OCI-LY1 (cell line): ENCODE results near the gene WDR20.

Experiments
- H2AFZ ChIP-seq: fragments of 200-600 bp; sonication (generic), shearing (Covaris generic); 2 replicates; pipeline ENCODE4 v1.6.0; 2014; ENCODE audit warnings: antibody characterized with exemption, mild to moderate bottlenecking, low read length
- H3F3A ChIP-seq: fragments of 200-600 bp; sonication (generic), shearing (Covaris generic); 2 replicates; pipeline ENCODE4 v1.6.0; 2014; ENCODE audit warnings: mild to moderate bottlenecking, antibody characterized with exemption, low read length, moderate library complexity; ENCODE audit not compliant: insufficient read depth
- H3K27ac ChIP-seq: fragments of 200-600 bp; sonication (generic); 2 replicates; pipeline ENCODE4 v1.5.1; 2014; ENCODE audit warnings: low read length, mixed run types, mild to moderate bottlenecking, low read depth; ENCODE audit not compliant: poor library complexity, severe bottlenecking
- H3K27me3 ChIP-seq: fragments of 200-600 bp; sonication (generic); 2 replicates; pipeline ENCODE4 v1.6.0; 2014; ENCODE audit warnings: antibody characterized with exemption, mild to moderate bottlenecking, low read length, moderate library complexity; ENCODE audit not compliant: insufficient read depth
- H3K36me3 ChIP-seq: fragments of 200-600 bp; sonication (generic); 2 replicates; pipeline ENCODE4 v1.6.1; 2014; ENCODE audit warnings: mild to moderate bottlenecking, antibody characterized with exemption, low read length, moderate library complexity, mixed read lengths; ENCODE audit not compliant: insufficient read depth
- H3K4me1 ChIP-seq: fragments of 200-600 bp; sonication (generic); 2 replicates; pipeline ENCODE4 v1.5.1; 2014; ENCODE audit warnings: mild to moderate bottlenecking, low read length, moderate library complexity; ENCODE audit not compliant: insufficient read depth, severe bottlenecking
- H3K4me2 ChIP-seq: fragments of 200-600 bp; sonication (generic), shearing (Covaris generic); 2 replicates; pipeline ENCODE4 v1.6.1; 2014; ENCODE audit warnings: low read length
- H3K4me3 ChIP-seq: fragments of 200-600 bp; sonication (generic); 2 replicates; pipeline ENCODE4 v1.5.1; 2014; ENCODE audit warnings: low read length, low read depth, mild to moderate bottlenecking, mixed read lengths; ENCODE audit not compliant: poor library complexity, severe bottlenecking
- H3K79me2 ChIP-seq: fragments of 200-600 bp; shearing (Covaris generic); 2 replicates; pipeline ENCODE4 v1.6.1; 2016; ENCODE audit warnings: mixed run types, low read length, mixed read lengths; ENCODE audit not compliant: insufficient read depth
- H3K9ac ChIP-seq: fragments of 200-600 bp; sonication (generic), shearing (Covaris generic); 2 replicates; pipeline ENCODE4 v1.6.1; 2014; ENCODE audit warnings: mild to moderate bottlenecking, low read length, mixed read lengths
- H3K9me2 ChIP-seq: fragments of 200-600 bp; sonication (generic), shearing (Covaris generic); 2 replicates; pipeline ENCODE4 v1.6.1; 2014; ENCODE audit warnings: low read depth, mild to moderate bottlenecking, low read length, mixed read lengths
- H3K9me3 ChIP-seq: fragments of 200-600 bp; shearing (Covaris generic); 2 replicates; pipeline ENCODE4 v1.6.1; 2014; ENCODE audit warnings: low read length, mixed read lengths
- H4K20me1 ChIP-seq: fragments of 200-600 bp; sonication (generic), shearing (Covaris generic); 2 replicates; pipeline ENCODE4 v1.6.0; 2016; ENCODE audit warnings: mild to moderate bottlenecking, low read length; ENCODE audit not compliant: insufficient read depth
- EZH2 ChIP-seq: fragments of 200-600 bp; sonication (generic), shearing (Covaris generic); IDR thresholded peaks from 2 replicates; pipeline ENCODE4 v1.8.0; 2017; ENCODE audit warnings: borderline replicate concordance, mixed run types, mild to moderate bottlenecking, antibody characterized with exemption, low read length, moderate library complexity, mixed read lengths
- TF ChIP-seq, protein P1 (sequence below): fragments of 200-600 bp; sonication (generic), shearing (Covaris generic); IDR thresholded peaks from 2 replicates; pipeline ENCODE4 v1.5.1; 2017; ENCODE audit warnings: mild to moderate bottlenecking, antibody characterized with exemption, low read length, moderate library complexity, mixed read lengths

The WDR20 gene

GRCh38 chr14:102249041-102249440, 109.3 kb downstream of the WDR20 start:
- Histone ChIP-seq H3K4me2 (no peak overlapping the region), H4K20me1 (no peaks in the 10 kb centered on the region), H3F3A (no peaks in the 10 kb centered on the region), H3K27ac (no peak overlapping the region), H3K9me2 (no peaks in the 10 kb centered on the region), H3K9ac (no peak overlapping the region), H3K9me3 (no peaks in the 10 kb centered on the region), H2AFZ (no peak overlapping the region), H3K4me3 (no peak overlapping the region), H3K36me3 (no peaks in the 10 kb centered on the region), H3K27me3 (no peaks in the 10 kb centered on the region), H3K79me2 (no peaks in the 10 kb centered on the region), H3K4me1 (no peaks in the 10 kb centered on the region)
- TF ChIP-seq EZH2: no peak
- TF ChIP-seq, protein P1, sequence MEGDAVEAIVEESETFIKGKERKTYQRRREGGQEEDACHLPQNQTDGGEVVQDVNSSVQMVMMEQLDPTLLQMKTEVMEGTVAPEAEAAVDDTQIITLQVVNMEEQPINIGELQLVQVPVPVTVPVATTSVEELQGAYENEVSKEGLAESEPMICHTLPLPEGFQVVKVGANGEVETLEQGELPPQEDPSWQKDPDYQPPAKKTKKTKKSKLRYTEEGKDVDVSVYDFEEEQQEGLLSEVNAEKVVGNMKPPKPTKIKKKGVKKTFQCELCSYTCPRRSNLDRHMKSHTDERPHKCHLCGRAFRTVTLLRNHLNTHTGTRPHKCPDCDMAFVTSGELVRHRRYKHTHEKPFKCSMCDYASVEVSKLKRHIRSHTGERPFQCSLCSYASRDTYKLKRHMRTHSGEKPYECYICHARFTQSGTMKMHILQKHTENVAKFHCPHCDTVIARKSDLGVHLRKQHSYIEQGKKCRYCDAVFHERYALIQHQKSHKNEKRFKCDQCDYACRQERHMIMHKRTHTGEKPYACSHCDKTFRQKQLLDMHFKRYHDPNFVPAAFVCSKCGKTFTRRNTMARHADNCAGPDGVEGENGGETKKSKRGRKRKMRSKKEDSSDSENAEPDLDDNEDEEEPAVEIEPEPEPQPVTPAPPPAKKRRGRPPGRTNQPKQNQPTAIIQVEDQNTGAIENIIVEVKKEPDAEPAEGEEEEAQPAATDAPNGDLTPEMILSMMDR: no peak

DNA sequence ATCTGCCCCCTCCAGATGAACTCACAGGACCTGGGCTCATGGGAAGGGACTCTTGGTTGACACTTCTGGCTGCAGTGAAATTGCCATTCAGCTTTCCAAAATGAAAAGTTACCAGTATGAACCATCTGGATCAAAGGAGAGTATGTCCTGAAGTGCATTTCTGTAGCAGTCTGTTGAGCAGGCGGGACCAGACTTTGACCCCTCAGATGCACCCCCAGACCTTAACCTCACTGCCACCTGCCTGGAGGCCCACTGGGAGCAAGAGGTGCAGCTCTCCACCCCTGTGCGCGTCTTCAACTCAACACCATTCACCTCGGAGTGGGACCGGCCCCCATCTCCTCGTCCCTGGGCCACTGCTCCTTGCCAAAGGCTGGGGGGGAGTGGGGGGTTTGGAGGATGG, 110.3 kb downstream of the WDR20 start:
- H4K20me1 ChIP-seq: no peaks in the 10 kb centered on the region
- no peak overlapping the region for H2AFZ ChIP-seq
- H3F3A ChIP-seq: no peaks in the 10 kb centered on the region
- H3K9ac ChIP-seq: no peak overlapping the region
- TF ChIP-seq EZH2: no peak
- TF ChIP-seq, protein P1: no peak
- no peaks in the 10 kb centered on the region for H3K4me1 ChIP-seq
- H3K4me3 ChIP-seq: no peak overlapping the region
- no peaks in the 10 kb centered on the region for H3K9me2 ChIP-seq
- no peaks in the 10 kb centered on the region for H3K79me2 ChIP-seq
- no peaks in the 10 kb centered on the region for H3K27me3 ChIP-seq
- H3K36me3 ChIP-seq: no peaks in the 10 kb centered on the region
- H3K4me2 ChIP-seq: no peak overlapping the region
- no peak overlapping the region for H3K27ac ChIP-seq
- H3K9me3 ChIP-seq: no peaks in the 10 kb centered on the region

GRCh38 chr14:102250636-102251035, 110.9 kb downstream of the WDR20 start:
- Histone ChIP-seq H3K9me2 (no peaks in the 10 kb centered on the region), H3K27me3 (no peaks in the 10 kb centered on the region), H3K36me3 (no peaks in the 10 kb centered on the region)

More at GRCh38 chr14:102250636-102251035, 110.9 kb downstream of the WDR20 start:
- Histone ChIP-seq H3K4me1 (no peaks in the 10 kb centered on the region), H4K20me1 (no peaks in the 10 kb centered on the region), H3F3A (no peaks in the 10 kb centered on the region), H3K4me2 (no peak overlapping the region), H3K9ac (no peak overlapping the region), H3K27ac (no peak overlapping the region), H2AFZ (no peak overlapping the region), H3K79me2 (no peaks in the 10 kb centered on the region), H3K9me3 (no peaks in the 10 kb centered on the region), H3K4me3 (no peak overlapping the region)
- TF ChIP-seq, protein P1: no peak
- no peak for TF ChIP-seq EZH2
